OCI-LY1 (cell line): ENCODE data around the gene ALDH1L1.

Experiments
- H2AFZ ChIP-seq: fragments of 200-600 bp; sonication (generic), shearing (Covaris generic); 2 replicates; pipeline ENCODE4 v1.6.0; 2014; ENCODE audit warnings: antibody characterized with exemption, mild to moderate bottlenecking, low read length
- H3F3A ChIP-seq: fragments of 200-600 bp; sonication (generic), shearing (Covaris generic); 2 replicates; pipeline ENCODE4 v1.6.0; 2014; ENCODE audit warnings: mild to moderate bottlenecking, antibody characterized with exemption, low read length, moderate library complexity; ENCODE audit not compliant: insufficient read depth
- H3K27ac ChIP-seq: fragments of 200-600 bp; sonication (generic); 2 replicates; pipeline ENCODE4 v1.5.1; 2014; ENCODE audit warnings: low read length, mixed run types, mild to moderate bottlenecking, low read depth; ENCODE audit not compliant: poor library complexity, severe bottlenecking
- H3K27me3 ChIP-seq: fragments of 200-600 bp; sonication (generic); 2 replicates; pipeline ENCODE4 v1.6.0; 2014; ENCODE audit warnings: antibody characterized with exemption, mild to moderate bottlenecking, low read length, moderate library complexity; ENCODE audit not compliant: insufficient read depth
- H3K36me3 ChIP-seq: fragments of 200-600 bp; sonication (generic); 2 replicates; pipeline ENCODE4 v1.6.1; 2014; ENCODE audit warnings: mild to moderate bottlenecking, antibody characterized with exemption, low read length, moderate library complexity, mixed read lengths; ENCODE audit not compliant: insufficient read depth
- H3K4me1 ChIP-seq: fragments of 200-600 bp; sonication (generic); 2 replicates; pipeline ENCODE4 v1.5.1; 2014; ENCODE audit warnings: mild to moderate bottlenecking, low read length, moderate library complexity; ENCODE audit not compliant: insufficient read depth, severe bottlenecking
- H3K4me2 ChIP-seq: fragments of 200-600 bp; sonication (generic), shearing (Covaris generic); 2 replicates; pipeline ENCODE4 v1.6.1; 2014; ENCODE audit warnings: low read length
- H3K4me3 ChIP-seq: fragments of 200-600 bp; sonication (generic); 2 replicates; pipeline ENCODE4 v1.5.1; 2014; ENCODE audit warnings: low read length, low read depth, mild to moderate bottlenecking, mixed read lengths; ENCODE audit not compliant: poor library complexity, severe bottlenecking
- H3K79me2 ChIP-seq: fragments of 200-600 bp; shearing (Covaris generic); 2 replicates; pipeline ENCODE4 v1.6.1; 2016; ENCODE audit warnings: mixed run types, low read length, mixed read lengths; ENCODE audit not compliant: insufficient read depth
- H3K9ac ChIP-seq: fragments of 200-600 bp; sonication (generic), shearing (Covaris generic); 2 replicates; pipeline ENCODE4 v1.6.1; 2014; ENCODE audit warnings: mild to moderate bottlenecking, low read length, mixed read lengths
- H3K9me2 ChIP-seq: fragments of 200-600 bp; sonication (generic), shearing (Covaris generic); 2 replicates; pipeline ENCODE4 v1.6.1; 2014; ENCODE audit warnings: low read depth, mild to moderate bottlenecking, low read length, mixed read lengths
- H3K9me3 ChIP-seq: fragments of 200-600 bp; shearing (Covaris generic); 2 replicates; pipeline ENCODE4 v1.6.1; 2014; ENCODE audit warnings: low read length, mixed read lengths
- H4K20me1 ChIP-seq: fragments of 200-600 bp; sonication (generic), shearing (Covaris generic); 2 replicates; pipeline ENCODE4 v1.6.0; 2016; ENCODE audit warnings: mild to moderate bottlenecking, low read length; ENCODE audit not compliant: insufficient read depth
- CTCF ChIP-seq: fragments of 200-600 bp; sonication (generic), shearing (Covaris generic); IDR thresholded peaks from 2 replicates; pipeline ENCODE4 v1.5.1; 2017; ENCODE audit warnings: mild to moderate bottlenecking, antibody characterized with exemption, low read length, moderate library complexity, mixed read lengths
- EZH2 ChIP-seq: fragments of 200-600 bp; sonication (generic), shearing (Covaris generic); IDR thresholded peaks from 2 replicates; pipeline ENCODE4 v1.8.0; 2017; ENCODE audit warnings: borderline replicate concordance, mixed run types, mild to moderate bottlenecking, antibody characterized with exemption, low read length, moderate library complexity, mixed read lengths

The ALDH1L1 gene

GRCh38 chr3:126101521-126101982 lies 78.8 kb downstream of the ALDH1L1 start:
- no peaks in the 10 kb centered on the region for H3K4me1 ChIP-seq
- H3K9me3 ChIP-seq, result no peaks in the 10 kb centered on the region
- no peaks in the 10 kb centered on the region for H3K9me2 ChIP-seq
- no peaks in the 10 kb centered on the region for H3K36me3 ChIP-seq
- H2AFZ ChIP-seq, result no peak overlapping the region
- H3K79me2 ChIP-seq, result no peaks in the 10 kb centered on the region
- no peak overlapping the region for H3K4me3 ChIP-seq
- no peak overlapping the region for H3K9ac ChIP-seq
- no peaks in the 10 kb centered on the region for H4K20me1 ChIP-seq
- H3K27me3 ChIP-seq, result no peaks in the 10 kb centered on the region; the same call in 1 of the 2 replicates
- H3K27ac ChIP-seq, result no peak overlapping the region
- no peaks in the 10 kb centered on the region for H3F3A ChIP-seq
- TF ChIP-seq CTCF, result no peak
- no peak for TF ChIP-seq EZH2
- H3K4me2 ChIP-seq, result no peak overlapping the region

- Histone ChIP-seq H3F3A (no peaks in the 10 kb centered on the region), H3K36me3 (no peaks in the 10 kb centered on the region), H3K4me3 (no peak overlapping the region), H4K20me1 (no peaks in the 10 kb centered on the region), H3K9me2 (no peaks in the 10 kb centered on the region), H3K79me2 (no peaks in the 10 kb centered on the region), H3K27ac (no peak overlapping the region), H3K9me3 (no peaks in the 10 kb centered on the region), H3K9ac (no peak overlapping the region), H3K4me2 (no peak overlapping the region), H3K27me3 (no peaks in the 10 kb centered on the region; the same call in 1 of the 2 replicates), H2AFZ (no peak overlapping the region), H3K4me1 (no peaks in the 10 kb centered on the region)
- TF ChIP-seq CTCF (no peak), EZH2 (no peak)
Observed at GRCh38 chr3:126100634-126101301, 79.6 kb downstream of the ALDH1L1 start.

- no peak for TF ChIP-seq EZH2
- TF ChIP-seq CTCF, result no peak
- H3K9me3 ChIP-seq, result no peaks in the 10 kb centered on the region
- H2AFZ ChIP-seq, result no peak overlapping the region
- H4K20me1 ChIP-seq, result no peaks in the 10 kb centered on the region
- H3K27ac ChIP-seq, result no peak overlapping the region
- H3K9me2 ChIP-seq, result no peaks in the 10 kb centered on the region
- H3K9ac ChIP-seq, result no peak overlapping the region
- H3K4me1 ChIP-seq, result no peaks in the 10 kb centered on the region
- no peak overlapping the region for H3K4me3 ChIP-seq
- H3K36me3 ChIP-seq, result no peaks in the 10 kb centered on the region
- H3K79me2 ChIP-seq, result no peaks in the 10 kb centered on the region
- no peaks in the 10 kb centered on the region; the same call in 1 of the 2 replicates for H3K27me3 ChIP-seq
- no peaks in the 10 kb centered on the region for H3F3A ChIP-seq
- H3K4me2 ChIP-seq, result no peak overlapping the region
Observed at GRCh38 chr3:126100269-126100633, 80.1 kb downstream of the ALDH1L1 start.
